NB4 (cell line): Measurements from ENCODE around the gene GSTM2.

Experiments
- CTCF ChIP-seq: IDR thresholded peaks from one replicate; pipeline ENCODE4 v1.5.1; 2012; ENCODE audit warnings: low read depth, low read length
- MYC ChIP-seq: IDR thresholded peaks from 2 replicates; pipeline ENCODE4 v1.6.1; 2011; ENCODE audit warnings: low read depth, low read length
- POLR2A ChIP-seq: IDR thresholded peaks from 2 replicates; pipeline ENCODE4 v1.6.1; 2011; ENCODE audit warnings: mild to moderate bottlenecking; ENCODE audit not compliant: insufficient read length; ENCODE audit errors: extremely low read depth

GRCh38 chr1:109641078-109641740 lies 26.6 kb upstream of the GSTM2 start:
- TF ChIP-seq CTCF (no peak), POLR2A (no peak), MYC (no peak)
